Glutamatergic neuron (in vitro differentiated cells): ENCODE measurements around the gene SLC43A2. TPM values are rescaled to one million over a fixed set of nuclear protein-coding genes. Genes with fewer than 3 reads are reported as not detected.
A peak's percentile ranks its signal among the peaks of the same experiment; 100 is the strongest.

Experiments used
- DNase-seq: peaks from one replicate; pipeline ENCODE4 v3.0.0; 2022
- H3K27ac Mint-ChIP-seq: one replicate; pipeline ENCODE4 v1.8.0; 2020; ENCODE audit warnings: mild to moderate bottlenecking, mixed read lengths, inconsistent platforms; ENCODE audit not compliant: unreplicated experiment
- H3K27me3 Mint-ChIP-seq: one replicate; pipeline ENCODE4 v1.8.0; 2020; ENCODE audit warnings: mild to moderate bottlenecking, moderate library complexity, mixed read lengths, inconsistent platforms; ENCODE audit not compliant: unreplicated experiment
- H3K36me3 Mint-ChIP-seq: one replicate; pipeline ENCODE4 v1.8.0; 2020; ENCODE audit warnings: mild to moderate bottlenecking, mixed read lengths, inconsistent platforms; ENCODE audit not compliant: unreplicated experiment
- H3K4me1 Mint-ChIP-seq: one replicate; pipeline ENCODE4 v1.8.0; 2020; ENCODE audit warnings: mild to moderate bottlenecking, low read depth, mixed read lengths, inconsistent platforms; ENCODE audit not compliant: unreplicated experiment
- H3K4me3 Mint-ChIP-seq: one replicate; pipeline ENCODE4 v1.8.0; 2020; ENCODE audit warnings: mild to moderate bottlenecking, mixed read lengths, inconsistent platforms; ENCODE audit not compliant: unreplicated experiment
- H3K9me3 Mint-ChIP-seq: one replicate; pipeline ENCODE4 v1.8.0; 2020; ENCODE audit warnings: mild to moderate bottlenecking, moderate library complexity, mixed read lengths, inconsistent platforms; ENCODE audit not compliant: unreplicated experiment
- total RNA-seq: library from RNA; stranded (reverse); fragmentation: NEBNext Ultra II Directional; extraction: Animal tissue kit (Norgen Biotek cat#: 25700); gene quantifications from one replicate; pipeline ENCODE4 v1.2.1, GENCODE V29; 2021; ENCODE audit not compliant: unreplicated experiment
- TF ChIP-seq, protein P1 (sequence below): fragments of 200-600 bp; sonication (generic); IDR thresholded peaks from one replicate; pipeline ENCODE4 v1.5.0; 2021; ENCODE audit not compliant: partially characterized antibody, unreplicated experiment

SLC43A2 gene
- total RNA-seq, 1 donor from 2014 or later: 31.3 TPM

DNA sequence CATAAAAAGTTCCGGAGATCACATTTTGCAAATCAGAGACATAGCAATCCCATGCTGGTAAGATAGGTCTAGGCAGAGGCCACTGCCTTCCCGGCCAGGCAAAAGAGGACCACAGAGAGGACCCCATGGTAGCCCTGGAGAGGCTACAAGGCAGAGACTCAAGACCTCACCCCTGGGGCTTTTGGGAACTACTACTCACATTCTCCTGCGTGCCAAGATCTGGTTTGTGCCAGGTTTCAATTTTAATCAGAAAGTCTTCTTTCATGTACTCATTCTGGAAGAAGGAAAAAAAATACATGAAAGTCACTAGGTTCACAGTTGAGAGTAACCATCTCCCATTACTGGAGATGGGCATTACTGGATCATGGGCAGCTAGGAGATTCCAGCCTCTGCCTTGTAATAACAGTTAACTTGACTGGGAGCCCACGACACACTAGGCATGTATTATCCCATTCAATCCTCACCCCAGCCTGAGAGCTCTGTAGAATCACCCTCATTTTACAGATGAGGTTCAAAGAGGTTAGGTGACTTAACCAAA is 87.2 kb downstream of the SLC43A2 start:
- DNase-seq: no peak
- Mint-ChIP-seq H3K4me1 (no peaks in the 10 kb centered on the region), H3K27ac (no peak overlapping the region), H3K4me3 (no peak overlapping the region), H3K9me3 (no peaks in the 10 kb centered on the region), H3K27me3 (no peaks in the 10 kb centered on the region), H3K36me3 (no peaks in the 10 kb centered on the region)
- TF ChIP-seq, protein P1, sequence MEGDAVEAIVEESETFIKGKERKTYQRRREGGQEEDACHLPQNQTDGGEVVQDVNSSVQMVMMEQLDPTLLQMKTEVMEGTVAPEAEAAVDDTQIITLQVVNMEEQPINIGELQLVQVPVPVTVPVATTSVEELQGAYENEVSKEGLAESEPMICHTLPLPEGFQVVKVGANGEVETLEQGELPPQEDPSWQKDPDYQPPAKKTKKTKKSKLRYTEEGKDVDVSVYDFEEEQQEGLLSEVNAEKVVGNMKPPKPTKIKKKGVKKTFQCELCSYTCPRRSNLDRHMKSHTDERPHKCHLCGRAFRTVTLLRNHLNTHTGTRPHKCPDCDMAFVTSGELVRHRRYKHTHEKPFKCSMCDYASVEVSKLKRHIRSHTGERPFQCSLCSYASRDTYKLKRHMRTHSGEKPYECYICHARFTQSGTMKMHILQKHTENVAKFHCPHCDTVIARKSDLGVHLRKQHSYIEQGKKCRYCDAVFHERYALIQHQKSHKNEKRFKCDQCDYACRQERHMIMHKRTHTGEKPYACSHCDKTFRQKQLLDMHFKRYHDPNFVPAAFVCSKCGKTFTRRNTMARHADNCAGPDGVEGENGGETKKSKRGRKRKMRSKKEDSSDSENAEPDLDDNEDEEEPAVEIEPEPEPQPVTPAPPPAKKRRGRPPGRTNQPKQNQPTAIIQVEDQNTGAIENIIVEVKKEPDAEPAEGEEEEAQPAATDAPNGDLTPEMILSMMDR: no peak

DNA sequence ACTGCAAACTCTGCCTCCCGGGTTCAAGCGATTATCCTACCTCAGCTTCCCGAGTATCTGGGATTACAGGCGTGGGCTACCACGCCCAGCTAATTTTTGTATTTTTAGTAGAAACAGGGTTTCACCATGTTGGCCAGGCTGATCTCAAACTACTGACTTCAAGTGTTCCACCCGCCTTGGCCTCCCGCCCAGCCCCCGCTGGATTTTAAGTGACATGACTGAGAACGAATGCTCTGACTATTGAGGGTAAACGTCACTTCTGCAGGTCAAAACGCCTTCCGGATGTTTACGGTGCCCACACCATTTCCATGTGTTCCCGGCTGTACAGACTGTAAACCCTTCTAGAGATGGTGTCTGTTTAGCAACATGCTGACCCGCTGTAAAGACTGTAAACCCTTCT is 88.8 kb downstream of the SLC43A2 start:
- TF ChIP-seq, protein P1: no peak
- Mint-ChIP-seq H3K9me3 (no peaks in the 10 kb centered on the region), H3K4me3 (no peak overlapping the region), H3K36me3 (no peaks in the 10 kb centered on the region), H3K4me1 (no peaks in the 10 kb centered on the region), H3K27ac (no peak overlapping the region), H3K27me3 (no peaks in the 10 kb centered on the region)
- DNase-seq: no peak

DNA sequence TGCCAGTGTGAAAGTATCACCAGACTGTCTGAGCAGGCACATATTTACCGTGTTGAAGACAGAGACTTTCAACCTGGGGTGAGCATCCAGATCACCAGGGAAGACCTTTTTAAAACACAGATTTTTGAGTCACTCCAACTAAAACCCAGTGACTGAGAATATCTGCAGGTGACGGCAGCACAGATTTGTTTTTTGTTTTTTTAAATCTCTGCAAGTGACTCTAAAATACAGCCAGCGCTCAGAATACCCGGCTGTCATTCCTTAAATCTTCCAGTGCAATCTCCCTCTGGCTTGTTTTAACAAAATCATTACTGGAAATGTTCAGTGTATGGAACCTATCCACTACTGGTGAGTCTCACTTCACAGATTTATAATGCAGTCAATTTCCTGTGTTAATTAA is 92.9 kb downstream of the SLC43A2 start:
- TF ChIP-seq, protein P1: no peak
- Mint-ChIP-seq H3K27me3 (no peaks in the 10 kb centered on the region), H3K27ac (no peak overlapping the region), H3K4me3 (no peak overlapping the region), H3K4me1 (no peaks in the 10 kb centered on the region), H3K9me3 (no peaks in the 10 kb centered on the region), H3K36me3 (peaks cover 4% of the 10 kb centered on the region)
- no peak for DNase-seq

DNA sequence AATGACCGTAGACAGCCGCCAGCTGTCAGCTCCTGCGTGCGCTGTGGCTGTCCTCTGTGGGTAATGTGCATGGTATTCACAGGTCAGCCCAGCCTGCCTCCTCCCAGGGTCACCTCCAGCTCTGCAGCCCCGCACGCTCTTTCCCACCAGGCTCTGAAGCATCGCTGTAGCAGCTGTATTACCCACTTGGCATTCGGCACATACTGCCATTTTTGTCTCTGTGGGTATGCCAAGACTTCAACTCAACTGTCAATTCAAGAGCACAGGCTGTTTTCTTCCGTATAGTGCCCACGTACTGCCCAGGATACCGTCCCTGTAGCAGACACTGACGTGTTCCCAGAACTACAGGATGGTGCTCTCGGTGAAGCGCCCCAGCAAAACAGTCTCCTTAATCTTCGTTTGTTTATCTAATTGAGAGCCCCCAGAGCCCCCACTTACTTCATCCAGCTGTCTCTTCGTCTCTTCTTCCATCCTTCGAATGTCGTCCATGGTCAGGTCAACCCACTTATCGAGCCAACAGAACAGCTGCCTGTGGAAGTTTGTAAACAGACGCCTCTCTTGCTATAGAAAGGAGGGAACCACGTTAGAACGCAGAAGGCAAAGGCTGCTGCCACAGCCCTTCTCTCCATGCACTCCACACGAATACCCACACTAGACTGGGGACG is 94.8 kb downstream of the SLC43A2 start:
- Mint-ChIP-seq H3K27ac (no peak overlapping the region), H3K4me1 (no peaks in the 10 kb centered on the region), H3K9me3 (no peaks in the 10 kb centered on the region), H3K27me3 (no peaks in the 10 kb centered on the region), H3K4me3 (no peak overlapping the region), H3K36me3 (peaks cover 4% of the 10 kb centered on the region)
- no peak for DNase-seq
- TF ChIP-seq, protein P1: no peak

DNA sequence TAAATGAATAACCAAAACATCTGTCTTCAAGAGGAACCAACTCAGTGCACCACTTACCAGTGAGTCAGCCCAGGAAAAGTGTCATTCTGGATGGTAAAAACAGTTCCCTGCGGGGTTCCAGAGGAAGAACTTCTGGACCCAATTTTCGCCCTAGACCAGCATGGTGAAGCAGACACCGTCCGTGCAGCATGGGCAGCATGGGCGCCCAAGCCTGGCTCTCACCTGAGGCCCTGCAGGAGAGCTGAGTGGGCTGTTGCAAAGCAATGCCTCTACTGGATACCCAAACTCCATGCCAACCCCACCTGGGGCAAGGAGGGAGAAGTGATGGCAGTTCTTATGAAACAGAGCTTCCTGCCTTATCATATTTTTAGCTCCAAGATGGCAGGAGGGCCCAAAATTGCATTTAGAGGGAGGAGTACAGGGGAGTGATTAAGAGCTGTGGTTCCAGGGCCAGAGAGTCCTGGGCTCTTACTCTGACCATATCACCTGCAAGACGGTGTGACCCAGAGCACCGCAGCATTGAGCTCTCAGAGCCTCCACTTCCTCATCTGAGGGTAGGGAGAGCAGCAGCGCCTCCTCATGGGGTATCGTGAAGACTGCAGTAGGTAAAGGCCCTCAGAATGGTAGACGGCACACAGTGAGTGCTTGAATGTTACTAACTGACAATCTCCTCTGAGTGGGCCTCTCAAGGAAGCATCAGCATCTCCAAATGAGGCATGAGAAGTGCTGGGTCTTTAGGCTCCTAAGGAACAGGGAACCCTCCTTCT is 95.6 kb downstream of the SLC43A2 start:
- peak; percentile 53 for DNase-seq
- Mint-ChIP-seq H3K4me3 (no peak overlapping the region), H3K36me3 (peaks cover 4% of the 10 kb centered on the region), H3K27ac (no peak overlapping the region), H3K27me3 (no peaks in the 10 kb centered on the region), H3K9me3 (no peaks in the 10 kb centered on the region), H3K4me1 (no peaks in the 10 kb centered on the region)
- TF ChIP-seq, protein P1: no peak
